ENCODE data around the gene COPS3. TPM values are rescaled to one million over a fixed set of nuclear protein-coding genes. Genes with fewer than 3 reads are reported as not detected.

Gene COPS3
- total RNA-seq, 4 donors from 2014 or later = 49.3 to 72.6 (median 59.1) TPM

DNA sequence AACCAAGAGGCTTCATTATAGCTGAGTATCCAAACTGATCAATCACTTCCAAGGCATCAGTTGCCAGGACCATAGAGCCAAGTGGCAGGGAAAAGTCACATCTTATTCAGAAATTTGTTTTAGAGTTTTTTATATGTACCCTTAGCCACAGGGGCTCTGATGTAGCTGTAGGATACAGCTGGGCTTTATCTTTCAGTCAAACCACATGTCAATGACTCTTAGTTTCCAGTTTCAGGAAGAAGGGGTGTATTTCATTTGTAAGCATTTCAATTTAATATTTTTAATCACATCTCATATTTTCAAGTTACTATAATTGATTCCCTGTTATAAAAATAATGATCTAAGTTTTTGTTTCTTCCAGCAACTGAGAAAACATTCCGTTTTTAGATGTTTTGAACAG is 41.2 kb downstream of the COPS3 start:
- DNase-seq (ENCODE audit: extremely low spot score) = no peak
- Histone ChIP-seq H3K36me3 (no peaks in the 10 kb centered on the region), H3K4me3 (no peak overlapping the region), H3K27me3 (no peaks in the 10 kb centered on the region), H3K27ac (replicated peaks in 1 of 4) (no peak overlapping the region), H3K4me1 (peaks cover 12 to 26% (median 25%) of the 10 kb centered on the region in 4 donors), H3K9me3 (no peaks in the 10 kb centered on the region)
- TF ChIP-seq POLR2AphosphoS5 (IDR thresholded peaks at IDR 0.05) = no peak
- WGBS = 65% methylated on average over 1 of the region's 1 CpG
- intact Hi-C loops (cut with DNase I) = loop anchor here (5.0 kb wide), 2 partner anchors 88 to 198 kb away; partner anchors contain the start of gene MPRIP

DNA sequence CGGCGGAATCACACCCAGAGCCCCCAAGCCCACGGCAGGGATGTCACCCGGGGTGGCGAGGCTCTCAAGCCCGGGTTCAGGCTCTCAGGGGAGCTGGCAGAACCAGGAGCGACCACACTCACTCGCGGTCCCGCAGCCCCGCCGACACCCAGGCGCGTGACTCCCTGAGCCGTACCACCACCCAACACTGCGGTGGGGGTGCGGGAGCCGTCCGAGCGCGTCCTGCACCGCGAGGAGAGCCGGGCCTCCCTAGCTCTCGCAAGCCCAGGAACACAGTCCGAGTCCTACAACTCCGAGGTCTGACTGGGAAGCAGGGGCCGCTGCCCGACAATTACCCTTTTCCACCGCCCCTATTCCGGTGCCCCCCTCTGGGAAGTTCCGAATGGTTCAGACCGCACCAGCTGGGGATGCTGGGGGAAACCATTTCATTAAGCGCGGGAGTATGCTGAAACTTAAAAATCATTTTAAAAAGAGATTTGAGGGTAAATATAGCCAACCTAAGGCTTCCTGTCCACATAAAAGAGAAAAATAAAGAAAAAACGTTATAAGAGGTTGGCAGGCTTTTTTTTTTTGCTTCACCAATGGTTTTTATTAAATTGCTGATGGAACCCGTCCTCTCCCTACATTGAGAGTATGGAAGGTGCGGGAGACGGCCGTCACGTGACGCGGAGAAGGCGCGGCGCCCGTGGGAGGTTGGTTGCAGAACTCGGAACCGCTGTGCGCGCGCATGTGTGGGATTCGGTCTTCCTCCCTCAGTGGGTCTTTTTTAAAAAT is 43.8 kb downstream of the COPS3 start, which contains the start of gene FLCN:
Gene FLCN, minus strand, starts transcription at position 143 of the 774 bp plus-strand sequence. CDS start 9,031 bp downstream, outside the sequence.
- H3K9me3 ChIP-seq = no peaks in the 10 kb centered on the region
- peak; percentile 98 for DNase-seq (ENCODE audit: extremely low spot score)
- H3K36me3 ChIP-seq = peaks cover 0 to 8% (median 6%) of the 10 kb centered on the region in 4 donors
- TF ChIP-seq POLR2A (IDR thresholded peaks at IDR 0.05; ENCODE audit: low read depth) = peak; percentile 91
- TF ChIP-seq, protein P1, sequence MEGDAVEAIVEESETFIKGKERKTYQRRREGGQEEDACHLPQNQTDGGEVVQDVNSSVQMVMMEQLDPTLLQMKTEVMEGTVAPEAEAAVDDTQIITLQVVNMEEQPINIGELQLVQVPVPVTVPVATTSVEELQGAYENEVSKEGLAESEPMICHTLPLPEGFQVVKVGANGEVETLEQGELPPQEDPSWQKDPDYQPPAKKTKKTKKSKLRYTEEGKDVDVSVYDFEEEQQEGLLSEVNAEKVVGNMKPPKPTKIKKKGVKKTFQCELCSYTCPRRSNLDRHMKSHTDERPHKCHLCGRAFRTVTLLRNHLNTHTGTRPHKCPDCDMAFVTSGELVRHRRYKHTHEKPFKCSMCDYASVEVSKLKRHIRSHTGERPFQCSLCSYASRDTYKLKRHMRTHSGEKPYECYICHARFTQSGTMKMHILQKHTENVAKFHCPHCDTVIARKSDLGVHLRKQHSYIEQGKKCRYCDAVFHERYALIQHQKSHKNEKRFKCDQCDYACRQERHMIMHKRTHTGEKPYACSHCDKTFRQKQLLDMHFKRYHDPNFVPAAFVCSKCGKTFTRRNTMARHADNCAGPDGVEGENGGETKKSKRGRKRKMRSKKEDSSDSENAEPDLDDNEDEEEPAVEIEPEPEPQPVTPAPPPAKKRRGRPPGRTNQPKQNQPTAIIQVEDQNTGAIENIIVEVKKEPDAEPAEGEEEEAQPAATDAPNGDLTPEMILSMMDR (IDR thresholded peaks at IDR 0.05) = no peak
- TF ChIP-seq POLR2AphosphoS5 (IDR thresholded peaks at IDR 0.05) = peak; percentile 81 to 86
- intact Hi-C loops (cut with DNase I) = loop anchor here (2.0 to 5.0 kb wide), 3 partner anchors 85 to 236 kb away; partner anchors contain the start of gene MPRIP
- peaks cover 30 to 50% (median 45%) of the 10 kb centered on the region in 4 donors for H3K4me1 ChIP-seq
- peak within 1 kb of the TSS; percentile 92 to 98 (median 96) for H3K27ac ChIP-seq (replicated peaks in 1 of 4)
- under 1% methylated on average over 28 of the region's 53 CpGs for WGBS
- no peaks in the 10 kb centered on the region for H3K27me3 ChIP-seq
- H3K4me3 ChIP-seq = peak within 1 kb of the TSS; percentile 89 to 100 (median 96)

DNA sequence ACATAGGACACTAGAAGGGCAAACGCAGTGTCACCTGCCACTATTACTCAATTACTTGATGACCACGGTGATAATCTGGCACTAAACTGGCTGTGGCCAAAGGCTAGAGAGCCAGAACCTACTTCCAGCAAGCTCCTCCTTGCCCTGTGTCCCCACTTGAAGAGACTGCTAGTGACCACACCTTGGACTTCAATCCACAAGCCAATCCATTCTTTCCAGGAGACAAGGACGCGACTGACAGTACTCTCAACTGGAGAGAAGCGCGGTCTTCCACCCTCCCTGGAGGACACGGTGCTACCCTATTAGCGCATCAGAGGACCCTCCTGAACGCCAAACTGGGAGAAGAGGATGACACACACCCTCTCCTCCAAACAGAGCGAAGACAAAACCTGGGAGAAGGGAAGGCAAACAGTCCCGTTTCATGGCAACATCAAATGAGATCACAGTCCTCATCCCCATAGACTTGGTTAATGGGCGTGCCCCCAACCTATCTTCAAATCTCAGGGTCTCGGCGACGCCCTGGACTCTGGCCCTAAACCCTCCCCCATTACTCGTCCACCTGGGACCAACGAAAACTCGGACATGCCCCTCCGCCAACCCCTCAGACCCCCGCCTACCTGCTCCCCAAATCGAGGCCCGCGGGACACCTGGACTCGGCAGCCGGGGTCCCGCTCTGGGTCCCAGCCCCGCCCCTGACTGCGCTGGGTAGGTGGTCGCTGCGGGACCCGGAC is 44.6 kb downstream of the COPS3 start:
- Histone ChIP-seq H3K36me3 (peaks cover 7 to 15% (median 13%) of the 10 kb centered on the region in 4 donors), H3K27me3 (no peaks in the 10 kb centered on the region), H3K27ac (replicated peaks in 1 of 4) (peak overlapping the region; percentile 92 to 98 (median 96)), H3K4me3 (peak overlapping the region; percentile 89 to 100 (median 96)), H3K4me1 (peaks cover 37 to 58% (median 48%) of the 10 kb centered on the region in 4 donors), H3K9me3 (no peaks in the 10 kb centered on the region)
- no peak for DNase-seq (ENCODE audit: extremely low spot score)
- 0% methylated on average over 18 of the region's 31 CpGs for WGBS
- intact Hi-C loops (cut with DNase I) = loop anchor here (2.0 to 5.0 kb wide), 3 partner anchors 84 to 236 kb away; partner anchors contain the start of gene MPRIP
- TF ChIP-seq EP300 (IDR thresholded peaks at IDR 0.05) (no peak), POLR2A (IDR thresholded peaks at IDR 0.05; ENCODE audit: low read depth) (no peak), POLR2AphosphoS5 (IDR thresholded peaks at IDR 0.05) (no peak)
- TF ChIP-seq, protein P1 (IDR thresholded peaks at IDR 0.05) = no peak

DNA sequence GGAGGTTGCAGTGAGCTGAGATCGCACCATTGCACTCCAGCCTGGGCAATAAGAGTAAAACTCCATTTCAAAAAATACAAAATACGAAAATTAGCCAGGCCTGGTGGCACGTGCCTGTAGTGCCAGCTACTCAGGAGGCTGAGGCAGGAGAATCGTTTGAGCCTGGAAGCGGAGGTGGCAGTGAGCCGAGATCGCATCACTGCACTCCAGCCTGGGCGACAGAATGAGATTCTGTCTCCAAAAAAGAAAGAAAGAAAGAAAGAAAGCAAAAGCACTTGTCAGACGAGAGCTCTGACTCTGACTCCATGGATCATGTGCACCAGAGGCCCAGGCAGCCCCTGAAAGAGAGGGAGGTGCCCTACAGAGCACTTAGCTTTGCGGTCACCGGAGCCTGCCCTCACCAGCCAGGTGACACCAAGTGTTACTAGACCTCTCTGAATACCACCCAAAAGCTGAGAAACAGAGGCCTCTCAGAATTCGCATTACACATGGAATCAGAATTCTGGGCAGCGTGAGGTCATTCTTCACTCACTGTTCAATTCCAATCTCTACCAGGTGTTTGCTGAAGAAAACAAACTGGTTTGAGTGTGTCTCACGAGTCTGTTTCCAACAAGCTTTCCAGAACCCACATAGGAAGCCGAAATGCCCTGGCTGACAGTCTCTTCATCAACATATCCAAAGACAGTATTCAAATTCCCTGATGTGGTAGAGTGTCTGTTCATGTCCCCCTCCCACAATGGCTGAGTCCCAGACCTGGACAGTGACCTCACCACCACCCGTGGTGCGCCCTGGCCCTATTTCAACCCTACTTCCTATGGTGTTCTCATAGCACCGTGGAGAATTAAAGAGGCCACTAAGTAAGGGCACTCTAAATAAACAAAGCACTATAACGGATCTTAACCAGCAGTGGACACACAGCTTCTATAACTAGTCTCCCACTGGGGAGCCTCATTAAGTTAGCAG is 45.6 kb downstream of the COPS3 start:
- WGBS = 57% methylated on average over 16 of the region's 19 CpGs

More for the DNA sequence above, 45.6 kb downstream of the COPS3 start:
- no peak for DNase-seq (ENCODE audit: extremely low spot score)
- no peaks in the 10 kb centered on the region for H3K27me3 ChIP-seq
- peaks cover 37 to 62% (median 48%) of the 10 kb centered on the region in 4 donors for H3K4me1 ChIP-seq
- no peaks in the 10 kb centered on the region for H3K9me3 ChIP-seq
- intact Hi-C loops (cut with DNase I) = loop anchor here (2.0 to 5.0 kb wide), 3 partner anchors 83 to 235 kb away; partner anchors contain the start of gene MPRIP
- H3K4me3 ChIP-seq = peak overlapping the region; percentile 89 to 100 (median 96)
- TF ChIP-seq EP300 (IDR thresholded peaks at IDR 0.05) (no peak), POLR2A (IDR thresholded peaks at IDR 0.05; ENCODE audit: low read depth) (no peak), POLR2AphosphoS5 (IDR thresholded peaks at IDR 0.05) (no peak)
- TF ChIP-seq, protein P1 (IDR thresholded peaks at IDR 0.05) = no peak
- peaks cover 17 to 25% (median 23%) of the 10 kb centered on the region in 4 donors for H3K36me3 ChIP-seq
- peak overlapping the region; percentile 92 to 98 (median 96) for H3K27ac ChIP-seq (replicated peaks in 1 of 4)

Measured in esophagus muscularis mucosa (tissue), 4 donors.